Astrocyte of the spinal cord (primary cell): ENCODE data around the gene SLC4A8.

Source experiments
- DNase-seq: peaks from one replicate; pipeline ENCODE4 v3.0.0; 2011; ENCODE audit warnings: low read depth, low spot score
- H3K4me3 ChIP-seq: 2 replicates; pipeline ENCODE4 v1.5.1; 2011; ENCODE audit warnings: low read depth, mild to moderate bottlenecking, low read length, moderate library complexity
- in situ Hi-C: cut with HindIII; loops from 2 replicates; pipeline ENCODE4 v1.10.0; 2017; ENCODE audit warnings: low sequenced_read_pairs
- TF ChIP-seq, protein P1 (sequence below): IDR thresholded peaks from 2 replicates; pipeline ENCODE4 v1.5.1; 2012; ENCODE audit warnings: low read depth, mild to moderate bottlenecking, low read length, inconsistent platforms

SLC4A8 gene

DNA sequence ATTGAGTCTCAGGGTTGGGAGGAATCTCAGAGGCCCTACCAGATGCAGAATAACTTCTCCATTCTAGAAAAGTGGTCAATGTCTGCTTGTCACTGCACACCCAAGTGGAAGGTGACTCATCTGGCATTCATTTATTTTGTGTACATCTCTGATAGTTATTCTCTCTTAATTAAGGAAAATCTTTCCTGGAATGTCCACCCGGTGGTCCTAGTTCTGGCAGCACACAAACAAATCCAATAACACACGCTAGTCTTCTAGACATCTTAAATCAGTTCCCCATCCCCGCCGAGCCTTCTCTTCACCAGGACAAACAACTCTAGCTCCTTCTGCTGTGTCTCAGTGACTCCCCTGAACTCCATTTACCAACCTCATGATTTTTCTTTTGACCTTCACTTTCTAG, 116.4 kb downstream of the SLC4A8 start:
- H3K4me3 ChIP-seq = no peak overlapping the region
- DNase-seq = no peak
- TF ChIP-seq, protein P1, sequence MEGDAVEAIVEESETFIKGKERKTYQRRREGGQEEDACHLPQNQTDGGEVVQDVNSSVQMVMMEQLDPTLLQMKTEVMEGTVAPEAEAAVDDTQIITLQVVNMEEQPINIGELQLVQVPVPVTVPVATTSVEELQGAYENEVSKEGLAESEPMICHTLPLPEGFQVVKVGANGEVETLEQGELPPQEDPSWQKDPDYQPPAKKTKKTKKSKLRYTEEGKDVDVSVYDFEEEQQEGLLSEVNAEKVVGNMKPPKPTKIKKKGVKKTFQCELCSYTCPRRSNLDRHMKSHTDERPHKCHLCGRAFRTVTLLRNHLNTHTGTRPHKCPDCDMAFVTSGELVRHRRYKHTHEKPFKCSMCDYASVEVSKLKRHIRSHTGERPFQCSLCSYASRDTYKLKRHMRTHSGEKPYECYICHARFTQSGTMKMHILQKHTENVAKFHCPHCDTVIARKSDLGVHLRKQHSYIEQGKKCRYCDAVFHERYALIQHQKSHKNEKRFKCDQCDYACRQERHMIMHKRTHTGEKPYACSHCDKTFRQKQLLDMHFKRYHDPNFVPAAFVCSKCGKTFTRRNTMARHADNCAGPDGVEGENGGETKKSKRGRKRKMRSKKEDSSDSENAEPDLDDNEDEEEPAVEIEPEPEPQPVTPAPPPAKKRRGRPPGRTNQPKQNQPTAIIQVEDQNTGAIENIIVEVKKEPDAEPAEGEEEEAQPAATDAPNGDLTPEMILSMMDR = no peak
- in situ Hi-C loops = no loop called here

- in situ Hi-C loops = no loop called here
- no peak for DNase-seq
- no peak overlapping the region for H3K4me3 ChIP-seq
- TF ChIP-seq, protein P1 = no peak
These were observed 121.5 kb downstream of the SLC4A8 start for GRCh38 chr12:51546097-51546496.

GRCh38 chr12:51547606-51548005, 123.0 kb downstream of the SLC4A8 start:
- DNase-seq = no peak
- in situ Hi-C loops = no loop called here

GRCh38 chr12:51548241-51548640, 123.6 kb downstream of the SLC4A8 start:
- no peak overlapping the region for H3K4me3 ChIP-seq
- TF ChIP-seq, protein P1 = no peak
- in situ Hi-C loops = no loop called here
- DNase-seq = no peak

More at GRCh38 chr12:51547606-51548005, 123.0 kb downstream of the SLC4A8 start:
- H3K4me3 ChIP-seq = no peak overlapping the region
- TF ChIP-seq, protein P1 = no peak

- DNase-seq = peak; percentile 3
- H3K4me3 ChIP-seq = no peak overlapping the region
- in situ Hi-C loops = no loop called here
- TF ChIP-seq, protein P1 = no peak
These were observed 125.0 kb downstream of the SLC4A8 start for GRCh38 chr12:51549637-51550036.
